ENCODE measurements around the gene TRIM9. TPM values are rescaled to one million over a fixed set of nuclear protein-coding genes. Genes with fewer than 3 reads are reported as not detected.

TRIM9 gene
- total RNA-seq, 2 experiments from 2014 or later = 0.19 to 0.45 TPM

DNA sequence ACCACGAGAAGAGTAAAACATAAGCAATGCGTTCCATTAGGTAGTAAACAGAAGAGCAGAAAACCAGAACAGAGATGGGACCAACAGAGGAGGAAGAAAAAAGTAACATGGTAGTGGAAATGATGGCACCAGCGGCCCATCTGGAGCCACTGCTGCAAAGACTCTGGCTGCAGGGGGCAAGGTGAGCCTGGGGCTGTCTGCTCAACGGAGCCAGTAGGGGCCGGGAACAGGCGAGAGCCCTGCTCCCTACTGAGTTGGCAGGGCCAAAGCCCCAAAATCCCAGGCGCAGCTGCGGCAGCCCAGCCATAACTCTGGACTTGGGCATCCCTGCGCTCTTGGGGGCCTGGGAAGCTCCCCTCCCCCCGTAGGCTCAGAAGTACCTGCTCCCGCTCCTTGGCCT lies 122.2 kb downstream of the TRIM9 start:
- no peaks in the 10 kb centered on the region for H3K36me3 Mint-ChIP-seq (ENCODE audit: low read depth)
- H3K4me1 ChIP-seq (ENCODE audit: insufficient read depth, low read length) = no peaks in the 10 kb centered on the region
- H3K9me3 Mint-ChIP-seq = no peaks in the 10 kb centered on the region
- H3K27me3 Mint-ChIP-seq = peaks cover 5% of the 10 kb centered on the region
- ChIA-PET CTCF (no interaction called here), POLR2A (no interaction called here)
- ATAC-seq (ENCODE audit: poor library complexity) (no peak), DNase-seq (no peak)
- no peaks in the 10 kb centered on the region for H3K4me1 Mint-ChIP-seq (ENCODE audit: low read depth)
- no peak overlapping the region for H3K4me3 Mint-ChIP-seq
- no peak overlapping the region for H3K4me3 ChIP-seq (ENCODE audit: low read length)
- no peak for TF ChIP-seq CTCF (IDR thresholded peaks at IDR 0.05)
- H3K36me3 ChIP-seq (ENCODE audit: insufficient read depth, low read length) = no peaks in the 10 kb centered on the region
- no peak overlapping the region for H3K27ac Mint-ChIP-seq
- intact Hi-C loops (cut with DNase I, micrococcal nuclease) = no loop called here
- no peak overlapping the region for H3K27ac ChIP-seq (ENCODE audit: low read depth in 1 of 2, low read length in 2 of 2)
- peaks cover 0 to 2% of the 10 kb centered on the region in 2 experiments for H3K27me3 ChIP-seq (ENCODE audit: control insufficient read depth in 1 of 2, insufficient read depth in 2 of 2, low read length in 2 of 2)
- H3K9me3 ChIP-seq (ENCODE audit: control insufficient read depth in 1 of 2, insufficient read depth in 1 of 2, low read length in 2 of 2) = no peaks in the 10 kb centered on the region

DNA sequence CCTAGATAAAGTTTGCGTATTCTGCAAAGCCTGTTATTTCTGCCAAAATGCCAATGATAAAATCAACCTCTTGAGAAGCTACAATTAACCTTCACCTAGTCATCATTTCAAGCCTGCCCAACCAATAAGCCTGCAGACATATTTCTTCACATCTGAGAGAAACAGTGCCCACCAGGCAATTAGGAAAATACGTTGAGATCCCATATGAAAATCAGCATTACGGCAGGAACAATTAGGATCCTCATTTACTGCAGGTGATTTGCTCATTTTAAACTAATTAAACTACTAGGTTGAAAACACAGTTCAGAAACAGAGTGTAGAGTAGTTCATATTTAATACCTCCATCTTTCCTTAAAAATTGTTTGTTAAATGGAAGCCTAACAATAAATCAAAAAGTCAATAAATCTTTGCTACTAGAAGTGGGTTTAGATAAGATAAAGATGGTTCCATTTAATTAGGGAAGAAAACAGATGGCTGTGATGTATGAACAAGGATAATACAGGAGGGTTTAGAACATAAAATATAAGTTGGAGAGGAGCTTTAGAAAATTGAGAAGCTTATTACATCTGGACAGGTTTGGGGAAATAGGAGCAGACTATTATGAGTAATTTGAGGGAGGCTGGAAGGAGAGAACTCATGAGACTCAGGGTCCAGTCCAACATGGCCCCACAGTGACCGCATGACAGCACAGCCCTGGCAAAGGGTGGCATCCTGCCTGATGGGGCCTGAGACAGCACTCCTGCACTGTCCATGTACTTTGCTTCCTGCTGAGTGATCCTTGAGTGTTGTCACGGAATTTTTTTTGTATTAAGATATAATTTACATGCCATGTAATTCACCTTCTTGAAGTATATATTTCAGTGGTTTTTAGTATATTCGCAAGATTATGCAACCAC lies 123.8 kb downstream of the TRIM9 start:
- H3K9me3 ChIP-seq (ENCODE audit: control insufficient read depth in 1 of 2, insufficient read depth in 1 of 2, low read length in 2 of 2) = no peaks in the 10 kb centered on the region
- no peak for TF ChIP-seq CTCF (IDR thresholded peaks at IDR 0.05)
- POLR2A ChIA-PET = no interaction called here
- no peak overlapping the region for H3K27ac ChIP-seq (ENCODE audit: low read depth in 1 of 2, low read length in 2 of 2)
- H3K4me3 ChIP-seq (ENCODE audit: low read length) = no peak overlapping the region
- ATAC-seq (ENCODE audit: poor library complexity) (no peak), DNase-seq (no peak)
- H3K27ac Mint-ChIP-seq = no peak overlapping the region
- no peaks in the 10 kb centered on the region for H3K4me1 ChIP-seq (ENCODE audit: insufficient read depth, low read length)
- peaks cover 5% of the 10 kb centered on the region for H3K27me3 Mint-ChIP-seq
- CTCF ChIA-PET = no interaction called here
- no peaks in the 10 kb centered on the region for H3K4me1 Mint-ChIP-seq (ENCODE audit: low read depth)
- intact Hi-C loops (cut with DNase I, micrococcal nuclease) = no loop called here
- H3K36me3 Mint-ChIP-seq (ENCODE audit: low read depth) = no peaks in the 10 kb centered on the region
- no peaks in the 10 kb centered on the region for H3K9me3 Mint-ChIP-seq
- H3K4me3 Mint-ChIP-seq = no peak overlapping the region
- H3K36me3 ChIP-seq (ENCODE audit: insufficient read depth, low read length) = no peaks in the 10 kb centered on the region
- H3K27me3 ChIP-seq (ENCODE audit: control insufficient read depth in 1 of 2, insufficient read depth in 2 of 2, low read length in 2 of 2) = no peaks in the 10 kb centered on the region

DNA sequence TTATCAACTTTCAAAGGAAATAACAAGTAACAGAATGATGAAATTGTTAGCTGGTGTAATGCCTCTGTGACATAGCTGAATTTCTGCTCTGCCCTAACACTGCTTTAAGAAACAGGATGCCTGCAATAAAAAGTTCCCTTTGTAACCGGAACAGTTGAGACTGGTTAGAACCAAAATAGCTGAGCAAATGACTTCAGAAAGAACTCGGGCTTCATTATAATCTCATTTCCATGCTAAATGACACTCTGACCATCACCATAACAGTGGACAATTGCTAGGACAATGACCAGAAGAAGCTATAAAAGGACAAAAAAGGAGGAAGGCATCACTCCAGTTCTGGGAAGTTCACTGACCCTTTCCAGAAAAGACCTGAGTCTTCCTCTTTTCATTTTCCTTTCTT lies 127.1 kb downstream of the TRIM9 start:
- intact Hi-C loops (cut with DNase I, micrococcal nuclease) = loop anchor here in 1 of 2 experiments (5.0 kb wide), 1 partner anchor 805 kb away; no protein-coding TSS in a partner anchor
- H3K4me1 Mint-ChIP-seq (ENCODE audit: low read depth) = no peaks in the 10 kb centered on the region
- H3K9me3 Mint-ChIP-seq = no peaks in the 10 kb centered on the region
- Histone ChIP-seq H3K4me1 (ENCODE audit: insufficient read depth, low read length) (no peaks in the 10 kb centered on the region), H3K27me3 (ENCODE audit: control insufficient read depth in 1 of 2, insufficient read depth in 2 of 2, low read length in 2 of 2) (no peaks in the 10 kb centered on the region), H3K9me3 (ENCODE audit: control insufficient read depth in 1 of 2, insufficient read depth in 1 of 2, low read length in 2 of 2) (no peaks in the 10 kb centered on the region), H3K36me3 (ENCODE audit: insufficient read depth, low read length) (no peaks in the 10 kb centered on the region), H3K4me3 (ENCODE audit: low read length) (no peak overlapping the region), H3K27ac (ENCODE audit: low read depth in 1 of 2, low read length in 2 of 2) (no peak overlapping the region)
- CTCF ChIA-PET = interaction anchor here (0.6 kb wide), 1 partner anchor 64 kb away, joined by 4 read pairs; no protein-coding TSS in a partner anchor
- H3K36me3 Mint-ChIP-seq (ENCODE audit: low read depth) = no peaks in the 10 kb centered on the region
- DNase-seq = no peak
- POLR2A ChIA-PET = no interaction called here
- no peak for TF ChIP-seq CTCF (IDR thresholded peaks at IDR 0.05)
- no peak for ATAC-seq (ENCODE audit: poor library complexity)
- H3K4me3 Mint-ChIP-seq = no peak overlapping the region
- H3K27ac Mint-ChIP-seq = no peak overlapping the region
- peaks cover 5% of the 10 kb centered on the region for H3K27me3 Mint-ChIP-seq

All from CD4-positive, alpha-beta T cell (primary cell).